Measurements from ENCODE around the gene PSMA5.
"Not testable (repeated sequence)": the region's sequence is repeated elsewhere in the genome, so short reads cannot be mapped to it uniquely, and the experiment has no call there.

PSMA5 gene

GRCh38 chr1:109391157-109391556, 35.1 kb downstream of the PSMA5 start:
- Mint-ChIP-seq H3K27ac (no peak overlapping the region), H3K9me3 (no peaks in the 10 kb centered on the region), H3K36me3 (ENCODE audit: low read depth) (no peaks in the 10 kb centered on the region), H3K4me1 (peaks cover 8% of the 10 kb centered on the region), H3K4me3 (no peak overlapping the region), H3K27me3 (peaks cover 40% of the 10 kb centered on the region)
- DNase-seq (no peak), ATAC-seq (no peak)

GRCh38 chr1:109389638-109390341, 36.5 kb downstream of the PSMA5 start:
- H3K27ac Mint-ChIP-seq: no peak overlapping the region
- H3K9me3 Mint-ChIP-seq: no peaks in the 10 kb centered on the region
- H3K27me3 Mint-ChIP-seq: peaks cover 26% of the 10 kb centered on the region
- DNase-seq: no peak
- no peaks in the 10 kb centered on the region for H3K36me3 Mint-ChIP-seq (ENCODE audit: low read depth)
- no peak overlapping the region for H3K4me3 Mint-ChIP-seq
- H3K4me1 Mint-ChIP-seq: peaks cover 8% of the 10 kb centered on the region
- ATAC-seq: no peak

GRCh38 chr1:109388884-109389637, 37.2 kb downstream of the PSMA5 start:
- Mint-ChIP-seq H3K9me3 (no peaks in the 10 kb centered on the region), H3K36me3 (ENCODE audit: low read depth) (no peaks in the 10 kb centered on the region), H3K27ac (no peak overlapping the region), H3K4me3 (no peak overlapping the region), H3K4me1 (peaks cover 11% of the 10 kb centered on the region), H3K27me3 (peaks cover 22% of the 10 kb centered on the region)
- DNase-seq (no peak), ATAC-seq (no peak)

GRCh38 chr1:109388208-109388711, 38.0 kb downstream of the PSMA5 start:
- peaks cover 11% of the 10 kb centered on the region for H3K4me1 Mint-ChIP-seq
- DNase-seq (no peak), ATAC-seq (no peak)
- H3K27me3 Mint-ChIP-seq: peaks cover 20% of the 10 kb centered on the region
- no peaks in the 10 kb centered on the region for H3K36me3 Mint-ChIP-seq (ENCODE audit: low read depth)
- H3K9me3 Mint-ChIP-seq: no peaks in the 10 kb centered on the region
- no peak overlapping the region for H3K4me3 Mint-ChIP-seq
- no peak overlapping the region for H3K27ac Mint-ChIP-seq

- peaks cover 7% of the 10 kb centered on the region for H3K4me1 Mint-ChIP-seq
- DNase-seq: no peak
- no peak overlapping the region for H3K4me3 Mint-ChIP-seq
- H3K27me3 Mint-ChIP-seq: peaks cover 11% of the 10 kb centered on the region
- H3K9me3 Mint-ChIP-seq: no peaks in the 10 kb centered on the region
- no peak overlapping the region for H3K27ac Mint-ChIP-seq
- H3K36me3 Mint-ChIP-seq (ENCODE audit: low read depth): no peaks in the 10 kb centered on the region
- ATAC-seq: no peak
Measured at GRCh38 chr1:109386054-109386717, 40.1 kb downstream of the PSMA5 start.

GRCh38 chr1:109385417-109385816, 40.8 kb downstream of the PSMA5 start:
- Mint-ChIP-seq H3K27me3 (peaks cover 8% of the 10 kb centered on the region), H3K4me3 (no peak overlapping the region), H3K36me3 (ENCODE audit: low read depth) (no peaks in the 10 kb centered on the region), H3K4me1 (peaks cover 7% of the 10 kb centered on the region), H3K27ac (no peak overlapping the region), H3K9me3 (no peaks in the 10 kb centered on the region)
- DNase-seq: no peak
- no peak for ATAC-seq

GRCh38 chr1:109383854-109384253, 42.4 kb downstream of the PSMA5 start:
- no peaks in the 10 kb centered on the region for H3K36me3 Mint-ChIP-seq (ENCODE audit: low read depth)
- ATAC-seq (no peak), DNase-seq (no peak)
- no peak overlapping the region for H3K27ac Mint-ChIP-seq
- no peak overlapping the region for H3K4me3 Mint-ChIP-seq
- H3K27me3 Mint-ChIP-seq: peaks cover 2% of the 10 kb centered on the region
- H3K4me1 Mint-ChIP-seq: peaks cover 3% of the 10 kb centered on the region
- no peaks in the 10 kb centered on the region for H3K9me3 Mint-ChIP-seq

- Mint-ChIP-seq H3K27ac (no peak overlapping the region), H3K9me3 (no peaks in the 10 kb centered on the region), H3K4me1 (peaks cover 3% of the 10 kb centered on the region), H3K4me3 (no peak overlapping the region), H3K36me3 (ENCODE audit: low read depth) (no peaks in the 10 kb centered on the region), H3K27me3 (peaks cover 2% of the 10 kb centered on the region)
- no peak for DNase-seq
- no peak for ATAC-seq
Measured at GRCh38 chr1:109383087-109383779, 43.0 kb downstream of the PSMA5 start.

GRCh38 chr1:109381573-109381972, 44.7 kb downstream of the PSMA5 start:
- no peak for DNase-seq

GRCh38 chr1:109379907-109380306, 46.3 kb downstream of the PSMA5 start:
- no peaks in the 10 kb centered on the region for H3K36me3 Mint-ChIP-seq (ENCODE audit: low read depth)
- H3K4me3 Mint-ChIP-seq: no peak overlapping the region
- H3K27me3 Mint-ChIP-seq: no peaks in the 10 kb centered on the region
- no peaks in the 10 kb centered on the region for H3K9me3 Mint-ChIP-seq
- ATAC-seq (no peak), DNase-seq (no peak)
- no peak overlapping the region for H3K27ac Mint-ChIP-seq
- H3K4me1 Mint-ChIP-seq: peaks cover 8% of the 10 kb centered on the region

More at GRCh38 chr1:109381573-109381972, 44.7 kb downstream of the PSMA5 start:
- no peak for ATAC-seq
- Mint-ChIP-seq H3K27ac (no peak overlapping the region), H3K27me3 (no peaks in the 10 kb centered on the region), H3K4me3 (no peak overlapping the region), H3K36me3 (ENCODE audit: low read depth) (no peaks in the 10 kb centered on the region), H3K9me3 (no peaks in the 10 kb centered on the region), H3K4me1 (peaks cover 3% of the 10 kb centered on the region)

GRCh38 chr1:109379422-109379821, 46.8 kb downstream of the PSMA5 start:
- no peak for DNase-seq
- Mint-ChIP-seq H3K27ac (no peak overlapping the region), H3K9me3 (no peaks in the 10 kb centered on the region), H3K27me3 (no peaks in the 10 kb centered on the region), H3K36me3 (ENCODE audit: low read depth) (no peaks in the 10 kb centered on the region), H3K4me1 (peaks cover 8% of the 10 kb centered on the region), H3K4me3 (no peak overlapping the region)
- ATAC-seq: no peak

- Mint-ChIP-seq H3K4me3 (no peak overlapping the region), H3K9me3 (no peaks in the 10 kb centered on the region), H3K27ac (no peak overlapping the region), H3K4me1 (peaks cover 5% of the 10 kb centered on the region), H3K27me3 (peaks cover 2% of the 10 kb centered on the region), H3K36me3 (ENCODE audit: low read depth) (no peaks in the 10 kb centered on the region)
- no peak for ATAC-seq
- no peak for DNase-seq
Measured at GRCh38 chr1:109377698-109378097, 48.5 kb downstream of the PSMA5 start.

- peaks cover 27% of the 10 kb centered on the region for H3K4me1 Mint-ChIP-seq
- DNase-seq; H3K36me3 Mint-ChIP-seq (ENCODE audit: low read depth): not testable (repeated sequence)
Measured at GRCh38 chr1:109373696-109374095, 52.6 kb downstream of the PSMA5 start.

GRCh38 chr1:109373126-109373525, 53.1 kb downstream of the PSMA5 start:
- no peak for ATAC-seq
- DNase-seq: no peak
- Mint-ChIP-seq H3K36me3 (ENCODE audit: low read depth) (no peaks in the 10 kb centered on the region), H3K27ac (no peak overlapping the region), H3K4me1 (peaks cover 27% of the 10 kb centered on the region), H3K4me3 (no peak overlapping the region), H3K27me3 (peaks cover 10% of the 10 kb centered on the region), H3K9me3 (no peaks in the 10 kb centered on the region)

More at GRCh38 chr1:109373696-109374095, 52.6 kb downstream of the PSMA5 start:
- not testable (repeated sequence) for H3K4me3 Mint-ChIP-seq, H3K9me3 Mint-ChIP-seq, H3K27ac Mint-ChIP-seq, ATAC-seq
- peaks cover 10% of the 10 kb centered on the region for H3K27me3 Mint-ChIP-seq

Measured in activated naive CD8-positive, alpha-beta T cell treated with anti-CD3 and anti-CD28 coated beads, Interleukin-2, amount 50 U/mL, for 24 hours (primary cell).